GM12878 (cell line): ENCODE measurements around the gene ZNF436. TPM values are rescaled to one million over a fixed set of nuclear protein-coding genes. Genes with fewer than 3 reads are reported as not detected.

Experiments
- ATAC-seq: fragments of 200-7000 bp; cut with Tn5 transposase; 3 replicates; pipeline ENCODE4 v1.9.1; 2020; ENCODE audit warnings: mild to moderate bottlenecking, moderate library complexity
- BruUV-seq: library from RNA; stranded (reverse); fragments of 400-500 nt; replicated peaks from 2 replicates; lab custom pipeline; 2021; lab: Mats Ljungman, UMichigan
- CTCF ChIA-PET: fragments of 300-600 bp; sonication (Branson Sonifier 250); formaldehyde crosslinking; extraction: SDS; loops from one replicate; lab custom pipeline; 2021; ENCODE audit warnings: inconsistent platforms; lab: Yijun Ruan, JAX
- POLR2A ChIA-PET: fragments of 350-600 bp; formaldehyde crosslinking; extraction: SDS; loops from one replicate; lab custom pipeline; 2021; ENCODE audit warnings: inconsistent platforms; lab: Charles Lee
- RAD21 ChIA-PET: fragments of 300-600 bp; sonication (Branson Sonifier 250); formaldehyde crosslinking; loops from one replicate; lab custom pipeline; 2023; ENCODE audit warnings: antibody characterized with exemption; ENCODE audit not compliant: unreplicated experiment; lab: Charles Lee
- SMC1A ChIA-PET: fragments of 300-600 bp; sonication (Branson Sonifier 250); formaldehyde crosslinking; loops from one replicate; lab custom pipeline; 2023; ENCODE audit not compliant: unreplicated experiment, uncharacterized antibody; lab: Charles Lee
- DNase-seq: peaks from one replicate; pipeline ENCODE4 v3.0.0-alpha.2; 2011; ENCODE audit warnings: low read depth, low spot score
- FAIRE-seq: peaks from 3 replicates; lab custom pipeline; 2011; peaks lifted over from hg19 to GRCh38; lab: Jason Lieb, UNC
- H2AFZ ChIP-seq: 2 replicates; pipeline ENCODE4 v1.6.0; 2011; ENCODE audit warnings: low read depth, low read length, control low read depth; ENCODE audit not compliant: control insufficient read depth
- H3K27ac ChIP-seq: 2 replicates; pipeline ENCODE4 v1.5.1; 2011; ENCODE audit warnings: control low read depth; ENCODE audit not compliant: control insufficient read depth, insufficient read depth
- H3K27me3 ChIP-seq, 2 experiments: replicated peaks in 1 of 2; 2 replicates each; pipeline versions ENCODE4 v1.6.0 to v1.6.1; 2011; ENCODE audit warnings: low read length in 1 of 2; ENCODE audit not compliant: control insufficient read depth in 2 of 2, insufficient read depth in 2 of 2
- H3K36me3 ChIP-seq, 2 experiments: 2 replicates each; pipeline ENCODE4 v1.5.1; 2011; ENCODE audit warnings: low read length in 1 of 2; ENCODE audit not compliant: control insufficient read depth in 2 of 2, insufficient read depth in 2 of 2
- H3K4me1 ChIP-seq: 2 replicates; pipeline ENCODE4 v1.6.1; 2011; ENCODE audit warnings: mild to moderate bottlenecking, low read length, moderate library complexity, mixed read lengths; ENCODE audit not compliant: control insufficient read depth, insufficient read depth
- H3K4me2 ChIP-seq: 2 replicates; pipeline ENCODE4 v1.6.0; 2011; ENCODE audit warnings: control low read depth; ENCODE audit not compliant: control insufficient read depth, insufficient read depth
- H3K4me3 ChIP-seq: fragments of 200-600 bp; sonication (generic); 2 replicates; pipeline ENCODE4 v1.5.1; 2016
- H3K79me2 ChIP-seq: 2 replicates; pipeline ENCODE4 v1.6.0; 2011; ENCODE audit warnings: low read length; ENCODE audit not compliant: control insufficient read depth, insufficient read depth
- H3K9ac ChIP-seq: 2 replicates; pipeline ENCODE4 v1.8.0; 2011; ENCODE audit warnings: low read length, control low read depth, mixed read lengths; ENCODE audit not compliant: control insufficient read depth, insufficient read depth
- H3K9me3 ChIP-seq: replicated peaks from 3 replicates; pipeline ENCODE4 v1.5.1; 2011; ENCODE audit warnings: mild to moderate bottlenecking, low read length; ENCODE audit not compliant: control insufficient read depth, insufficient read depth
- H4K20me1 ChIP-seq: 2 replicates; pipeline ENCODE4 v1.6.0; 2011; ENCODE audit not compliant: control insufficient read depth, insufficient read depth
- CHD1 ChIP-seq: IDR thresholded peaks from 2 replicates; pipeline ENCODE4 v1.6.1; 2012; ENCODE audit warnings: low read depth, low read length, improper control_type of control experiment
- EP300 ChIP-seq, 2 experiments: fragments of 150-350 bp in 1 of 2; IDR thresholded peaks; 2 replicates each; pipeline ENCODE4 v1.6.1; 2011 to 2012; ENCODE audit warnings: low read depth in 2 of 2, low read length in 2 of 2, borderline replicate concordance in 1 of 2, improper control_type of control experiment in 1 of 2, inconsistent platforms in 1 of 2; ENCODE audit not compliant: control insufficient read depth in 1 of 2
- KAT2A ChIP-seq: conservative IDR thresholded peaks from 2 replicates; pipeline ENCODE4 v1.6.1; 2011; ENCODE audit warnings: low read depth, low read length; ENCODE audit not compliant: control insufficient read depth
- NBN ChIP-seq: fragments of 450-650 bp; IDR thresholded peaks from 2 replicates; pipeline ENCODE4 v1.6.1; 2016
- NR2F1 ChIP-seq: fragments of 450-650 bp; conservative IDR thresholded peaks from 2 replicates; pipeline ENCODE4 v1.6.1; 2017; ENCODE audit warnings: mild to moderate bottlenecking
- NRF1 ChIP-seq: conservative IDR thresholded peaks from 2 replicates; pipeline ENCODE4 v1.6.1; 2011; ENCODE audit warnings: mild to moderate bottlenecking, low read depth, low read length, improper control_type of control experiment
- RFX5 ChIP-seq: IDR thresholded peaks from 2 replicates; pipeline ENCODE4 v1.6.1; 2011; ENCODE audit warnings: low read depth, low read length, improper control_type of control experiment
- SIX5 ChIP-seq: IDR thresholded peaks from 2 replicates; pipeline ENCODE4 v1.6.1; 2011; ENCODE audit warnings: mild to moderate bottlenecking, low read depth, low read length, moderate library complexity; ENCODE audit not compliant: severe bottlenecking
- SREBF1 ChIP-seq: IDR thresholded peaks from 2 replicates; pipeline ENCODE4 v1.6.1; 2012; ENCODE audit warnings: mild to moderate bottlenecking, low read length
- YBX1 ChIP-seq: fragments of 450-650 bp; IDR thresholded peaks from 2 replicates; pipeline ENCODE4 v1.6.1; 2016; ENCODE audit warnings: antibody characterized with exemption
- WGBS: methylation state at CpG from one replicate; pipeline ENCODE4 v1.1.6; 2016; ENCODE audit warnings: low lambda C conversion rate; ENCODE audit not compliant: insufficient replicate concordance, insufficient coverage; ENCODE audit errors: missing lambda C conversion rate; 5-methylcytosine and 5-hydroxymethylcytosine counted together
- in situ Hi-C: fragments of 300-500 bp; cut with MboI; formaldehyde crosslinking; loops from 9 replicates; pipeline ENCODE4 v1.14.3; 2018; ENCODE audit warnings: mixed read lengths
- intact Hi-C: fragments of 100-400 bp; cut with micrococcal nuclease; formaldehyde crosslinking; loops from one replicate; pipeline ENCODE4 v1.14.2; 2022; ENCODE audit not compliant: unreplicated experiment
- polyA plus RNA-seq, 11 experiments: library from polyadenylated mRNA; depleted of rRNA in 4 of 11; unstranded in 6 of 11; stranded (reverse) in 5 of 11; fragments of >200 nt; fragmentation: Nextera tagmentation in 4 of 11; fragmentation: Illumina TruSeq in 1 of 11; extraction: Ambion mirVana in 4 of 11; extraction: Trizol in 1 of 11; gene quantifications; 1 replicate in 1 of 11; 2 replicates in 10 of 11; pipeline versions ENCODE4 v1.2.1 to v1.2.3, GENCODE V29; 2011 to 2016; ENCODE audit warnings: inconsistent platforms in 2 of 11, missing spikeins in 2 of 11, low read depth in 1 of 11
- total RNA-seq, 4 experiments: library from RNA; depleted of rRNA in 3 of 4; stranded (reverse); fragments of >200 nt in 3 of 4; fragmentation: Illumina TruSeq in 1 of 4; extraction: Trizol in 1 of 4; gene quantifications; 2 replicates each; pipeline versions ENCODE4 v1.2.1 to v1.2.3, GENCODE V29; 2013 to 2021
- TF ChIP-seq, protein P1 (sequence below): IDR thresholded peaks from 2 replicates; pipeline ENCODE4 v1.6.1; 2012; ENCODE audit warnings: improper control_type of control experiment, low read depth, low read length; ENCODE audit not compliant: insufficient replicate concordance
- TF ChIP-seq, protein P2 (sequence below): fragments of 450-650 bp; IDR thresholded peaks from 2 replicates; pipeline ENCODE4 v1.6.1; 2014; ENCODE audit warnings: mild to moderate bottlenecking
- TF ChIP-seq, protein P3 (sequence below): fragments of 150-350 bp; IDR thresholded peaks from 2 replicates; pipeline ENCODE4 v1.6.1; 2014; ENCODE audit warnings: mild to moderate bottlenecking, low read depth, low read length
- TF ChIP-seq, protein P4 (sequence below): IDR thresholded peaks from 2 replicates; pipeline ENCODE4 v1.6.1; 2012; ENCODE audit warnings: low read depth, low read length, improper control_type of control experiment

Gene ZNF436
- total and polyA plus RNA-seq, 10 of the 15 experiments (the other 5 are each of a cell fraction or from before 2014, with no cell fraction given), result 0.85 to 4.7 (median 3.0) TPM

DNA sequence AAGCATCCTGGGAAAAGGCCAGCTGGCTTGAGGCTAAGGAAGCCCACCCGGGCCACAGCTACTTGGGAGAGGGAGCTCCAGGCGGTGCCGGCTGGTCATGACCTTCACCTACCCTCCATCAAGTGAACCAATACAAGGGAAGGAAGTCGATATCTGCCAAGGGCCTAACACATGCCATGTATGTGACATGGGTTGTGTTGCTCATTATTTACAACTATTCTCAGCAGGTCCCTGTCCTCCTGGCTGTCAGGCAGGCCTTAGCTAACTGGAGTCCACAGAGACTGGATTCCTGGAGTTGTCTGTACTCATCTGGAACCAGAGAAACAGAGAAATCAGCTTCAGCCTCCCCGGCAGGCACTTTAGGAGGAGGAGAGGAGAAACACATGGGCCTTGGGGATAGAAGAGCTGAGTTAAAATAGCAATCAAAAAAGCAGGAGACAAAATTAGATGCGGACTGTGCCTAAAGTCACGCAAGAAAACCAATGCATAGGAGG lies 39.2 kb upstream of the ZNF436 start (continued):
- TF ChIP-seq, protein P1, sequence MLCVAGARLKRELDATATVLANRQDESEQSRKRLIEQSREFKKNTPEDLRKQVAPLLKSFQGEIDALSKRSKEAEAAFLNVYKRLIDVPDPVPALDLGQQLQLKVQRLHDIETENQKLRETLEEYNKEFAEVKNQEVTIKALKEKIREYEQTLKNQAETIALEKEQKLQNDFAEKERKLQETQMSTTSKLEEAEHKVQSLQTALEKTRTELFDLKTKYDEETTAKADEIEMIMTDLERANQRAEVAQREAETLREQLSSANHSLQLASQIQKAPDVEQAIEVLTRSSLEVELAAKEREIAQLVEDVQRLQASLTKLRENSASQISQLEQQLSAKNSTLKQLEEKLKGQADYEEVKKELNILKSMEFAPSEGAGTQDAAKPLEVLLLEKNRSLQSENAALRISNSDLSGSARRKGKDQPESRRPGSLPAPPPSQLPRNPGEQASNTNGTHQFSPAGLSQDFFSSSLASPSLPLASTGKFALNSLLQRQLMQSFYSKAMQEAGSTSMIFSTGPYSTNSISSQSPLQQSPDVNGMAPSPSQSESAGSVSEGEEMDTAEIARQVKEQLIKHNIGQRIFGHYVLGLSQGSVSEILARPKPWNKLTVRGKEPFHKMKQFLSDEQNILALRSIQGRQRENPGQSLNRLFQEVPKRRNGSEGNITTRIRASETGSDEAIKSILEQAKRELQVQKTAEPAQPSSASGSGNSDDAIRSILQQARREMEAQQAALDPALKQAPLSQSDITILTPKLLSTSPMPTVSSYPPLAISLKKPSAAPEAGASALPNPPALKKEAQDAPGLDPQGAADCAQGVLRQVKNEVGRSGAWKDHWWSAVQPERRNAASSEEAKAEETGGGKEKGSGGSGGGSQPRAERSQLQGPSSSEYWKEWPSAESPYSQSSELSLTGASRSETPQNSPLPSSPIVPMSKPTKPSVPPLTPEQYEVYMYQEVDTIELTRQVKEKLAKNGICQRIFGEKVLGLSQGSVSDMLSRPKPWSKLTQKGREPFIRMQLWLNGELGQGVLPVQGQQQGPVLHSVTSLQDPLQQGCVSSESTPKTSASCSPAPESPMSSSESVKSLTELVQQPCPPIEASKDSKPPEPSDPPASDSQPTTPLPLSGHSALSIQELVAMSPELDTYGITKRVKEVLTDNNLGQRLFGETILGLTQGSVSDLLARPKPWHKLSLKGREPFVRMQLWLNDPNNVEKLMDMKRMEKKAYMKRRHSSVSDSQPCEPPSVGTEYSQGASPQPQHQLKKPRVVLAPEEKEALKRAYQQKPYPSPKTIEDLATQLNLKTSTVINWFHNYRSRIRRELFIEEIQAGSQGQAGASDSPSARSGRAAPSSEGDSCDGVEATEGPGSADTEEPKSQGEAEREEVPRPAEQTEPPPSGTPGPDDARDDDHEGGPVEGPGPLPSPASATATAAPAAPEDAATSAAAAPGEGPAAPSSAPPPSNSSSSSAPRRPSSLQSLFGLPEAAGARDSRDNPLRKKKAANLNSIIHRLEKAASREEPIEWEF, result no peak
- TF ChIP-seq YBX1, result no peak
- TF ChIP-seq, protein P2, sequence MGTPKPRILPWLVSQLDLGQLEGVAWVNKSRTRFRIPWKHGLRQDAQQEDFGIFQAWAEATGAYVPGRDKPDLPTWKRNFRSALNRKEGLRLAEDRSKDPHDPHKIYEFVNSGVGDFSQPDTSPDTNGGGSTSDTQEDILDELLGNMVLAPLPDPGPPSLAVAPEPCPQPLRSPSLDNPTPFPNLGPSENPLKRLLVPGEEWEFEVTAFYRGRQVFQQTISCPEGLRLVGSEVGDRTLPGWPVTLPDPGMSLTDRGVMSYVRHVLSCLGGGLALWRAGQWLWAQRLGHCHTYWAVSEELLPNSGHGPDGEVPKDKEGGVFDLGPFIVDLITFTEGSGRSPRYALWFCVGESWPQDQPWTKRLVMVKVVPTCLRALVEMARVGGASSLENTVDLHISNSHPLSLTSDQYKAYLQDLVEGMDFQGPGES, result no peak

DNA sequence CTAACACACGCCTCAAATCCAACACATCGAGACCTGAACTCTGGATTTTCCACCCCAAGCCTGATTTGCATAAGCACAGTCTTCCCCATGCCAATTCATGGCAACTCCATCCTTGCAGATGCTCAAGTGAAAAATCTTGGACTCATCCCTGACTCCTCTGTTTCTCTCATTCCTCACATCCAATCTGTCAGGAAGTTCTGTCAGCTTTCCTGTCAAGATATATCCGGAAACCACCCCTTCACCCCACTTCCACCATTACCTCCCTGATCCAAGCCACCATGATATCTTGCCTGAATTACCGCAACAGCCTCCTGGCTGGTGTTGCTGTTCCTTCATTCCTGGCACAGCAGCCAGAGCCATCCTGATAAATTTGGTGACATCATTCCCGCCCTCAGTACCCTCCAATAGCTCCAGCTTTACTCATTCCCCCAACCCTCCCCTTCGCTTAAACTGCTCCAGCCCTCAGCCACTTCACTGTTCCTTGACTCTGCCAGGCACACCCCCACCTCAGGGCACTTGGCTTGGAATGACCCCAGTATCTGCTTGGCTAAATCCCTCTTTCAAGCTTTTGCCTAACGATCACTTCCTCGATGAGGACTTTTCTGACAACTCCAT lies 37.5 kb upstream of the ZNF436 start:
- H3K4me1 ChIP-seq, result 0 out of 2 replicates have a peak, but pooled peaks cover 5% of the 10 kb centered on the region
- no peaks in the 10 kb centered on the region for H4K20me1 ChIP-seq
- H3K9me3 ChIP-seq, result no peaks in the 10 kb centered on the region
- H3K79me2 ChIP-seq, result no peaks in the 10 kb centered on the region
- no peaks in the 10 kb centered on the region for H3K36me3 ChIP-seq
- intact Hi-C loops (no loop called here), in situ Hi-C loops (no loop called here)
- ATAC-seq, result no peak
- POLR2A ChIA-PET, result no interaction called here
- H3K4me3 ChIP-seq, result no peak overlapping the region
- 31% methylated on average over 8 of the region's 8 CpGs for WGBS
- no peak overlapping the region for H3K4me2 ChIP-seq
- no peak overlapping the region for H3K9ac ChIP-seq
- H3K27me3 ChIP-seq, result peaks cover 1 to 3% of the 10 kb centered on the region in 2 experiments; a peak in 2 of 4 replicates
- RAD21 ChIA-PET, result no interaction called here
- no TSS peak for BruUV-seq
- no peak overlapping the region for H2AFZ ChIP-seq
- CTCF ChIA-PET, result no interaction called here
- H3K27ac ChIP-seq, result no peak overlapping the region
- TF ChIP-seq NBN (no peak), SREBF1 (no peak), KAT2A (no peak), EP300 (IDR thresholded peaks at IDR 0.05; ENCODE audit: borderline replicate concordance in 1 of 2, control insufficient read depth in 1 of 2, low read depth in 2 of 2, low read length in 2 of 2) (no peak), CHD1 (no peak), NRF1 (no peak), SIX5 (no peak), RFX5 (no peak), NR2F1 (no peak)
- TF ChIP-seq, protein P3, sequence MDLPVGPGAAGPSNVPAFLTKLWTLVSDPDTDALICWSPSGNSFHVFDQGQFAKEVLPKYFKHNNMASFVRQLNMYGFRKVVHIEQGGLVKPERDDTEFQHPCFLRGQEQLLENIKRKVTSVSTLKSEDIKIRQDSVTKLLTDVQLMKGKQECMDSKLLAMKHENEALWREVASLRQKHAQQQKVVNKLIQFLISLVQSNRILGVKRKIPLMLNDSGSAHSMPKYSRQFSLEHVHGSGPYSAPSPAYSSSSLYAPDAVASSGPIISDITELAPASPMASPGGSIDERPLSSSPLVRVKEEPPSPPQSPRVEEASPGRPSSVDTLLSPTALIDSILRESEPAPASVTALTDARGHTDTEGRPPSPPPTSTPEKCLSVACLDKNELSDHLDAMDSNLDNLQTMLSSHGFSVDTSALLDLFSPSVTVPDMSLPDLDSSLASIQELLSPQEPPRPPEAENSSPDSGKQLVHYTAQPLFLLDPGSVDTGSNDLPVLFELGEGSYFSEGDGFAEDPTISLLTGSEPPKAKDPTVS, result no peak
- TF ChIP-seq, protein P4, sequence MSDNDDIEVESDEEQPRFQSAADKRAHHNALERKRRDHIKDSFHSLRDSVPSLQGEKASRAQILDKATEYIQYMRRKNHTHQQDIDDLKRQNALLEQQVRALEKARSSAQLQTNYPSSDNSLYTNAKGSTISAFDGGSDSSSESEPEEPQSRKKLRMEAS, result no peak
- SMC1A ChIA-PET, result no interaction called here
- no peak for DNase-seq
- FAIRE-seq, result no peak
